Vagina (tissue), 2 donors: ENCODE data around the gene IRAK4.

Experiments used
- POLR2A ChIP-seq, 2 donors: fragments of 450-650 bp; IDR thresholded peaks; one replicate each; pipeline ENCODE4 v1.6.1; 2017; ENCODE audit warnings: antibody characterized with exemption in 2 of 2, mild to moderate bottlenecking in 2 of 2, moderate library complexity in 2 of 2
- POLR2AphosphoS5 ChIP-seq, 2 donors: sonication (generic); formaldehyde crosslinking; IDR thresholded peaks; one replicate each; pipeline ENCODE4 v1.9.0; 2017; ENCODE audit warnings: antibody characterized with exemption in 2 of 2, mild to moderate bottlenecking in 2 of 2, low read depth in 1 of 2; ENCODE audit not compliant: insufficient read depth in 1 of 2

DNA sequence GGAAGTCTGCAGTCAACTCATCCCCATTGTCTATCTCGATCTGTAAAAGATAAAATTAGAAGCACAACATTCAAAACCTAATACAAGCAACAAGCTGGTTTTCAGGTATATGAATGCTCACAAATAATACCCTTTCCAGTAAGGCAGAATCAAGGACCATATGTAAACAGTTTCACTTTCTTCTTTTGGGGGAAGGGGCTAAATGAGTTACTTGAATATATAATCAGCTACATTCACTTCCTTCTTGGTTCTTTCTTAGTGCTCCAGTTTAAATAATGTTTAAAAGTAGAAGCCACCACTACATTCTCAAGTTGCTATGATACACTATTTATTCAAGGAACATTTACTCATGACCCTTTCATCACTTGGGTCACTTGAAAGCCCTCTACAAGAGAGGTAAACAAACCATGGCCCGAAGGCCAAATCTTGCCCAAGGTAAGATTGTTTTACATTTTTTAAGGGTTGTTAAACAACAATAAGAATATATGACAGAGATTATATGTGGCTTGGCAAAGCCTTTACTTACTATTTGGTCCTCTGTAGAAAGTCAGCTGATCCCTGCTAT, 37.0 kb downstream of the IRAK4 start:
- TF ChIP-seq POLR2A (IDR thresholded peaks at IDR 0.05) (no peak), POLR2AphosphoS5 (IDR thresholded peaks at IDR 0.05; ENCODE audit: insufficient read depth in 1 of 2, low read depth in 1 of 2) (no peak)
